Suppressor macrophage treated with lipopolysaccharide for 4 hours (primary cell): ENCODE results near the gene PARVB.

Experiments used
- DNase-seq: peaks from one replicate; pipeline ENCODE4 v3.0.0-alpha.2; 2020

PARVB gene

GRCh38 chr22:44166498-44167276 is 142.6 kb downstream of the PARVB start:
- no peak for DNase-seq

GRCh38 chr22:44167501-44167900 is 143.4 kb downstream of the PARVB start:
- no peak for DNase-seq

DNA sequence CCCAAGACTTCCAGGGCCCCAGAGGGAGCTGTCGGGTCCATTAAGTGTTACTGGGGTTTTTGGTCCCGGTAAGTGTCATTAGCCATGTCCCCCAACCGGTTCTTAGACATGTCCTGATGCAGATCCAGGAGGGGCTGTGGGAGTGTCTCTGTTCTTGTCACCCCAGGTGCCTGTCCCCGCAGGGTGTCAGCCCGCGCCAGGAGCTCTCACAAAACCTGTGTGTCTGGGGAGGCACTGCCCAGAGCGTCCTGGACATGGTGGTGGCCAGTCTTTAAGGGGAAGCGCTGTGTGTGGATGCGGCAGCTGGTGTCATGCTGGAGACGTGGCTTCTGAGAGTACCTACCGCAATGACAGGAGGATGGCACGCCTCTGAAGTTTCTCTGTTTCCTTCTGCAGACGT is 144.1 kb downstream of the PARVB start:
- DNase-seq = no peak

DNA sequence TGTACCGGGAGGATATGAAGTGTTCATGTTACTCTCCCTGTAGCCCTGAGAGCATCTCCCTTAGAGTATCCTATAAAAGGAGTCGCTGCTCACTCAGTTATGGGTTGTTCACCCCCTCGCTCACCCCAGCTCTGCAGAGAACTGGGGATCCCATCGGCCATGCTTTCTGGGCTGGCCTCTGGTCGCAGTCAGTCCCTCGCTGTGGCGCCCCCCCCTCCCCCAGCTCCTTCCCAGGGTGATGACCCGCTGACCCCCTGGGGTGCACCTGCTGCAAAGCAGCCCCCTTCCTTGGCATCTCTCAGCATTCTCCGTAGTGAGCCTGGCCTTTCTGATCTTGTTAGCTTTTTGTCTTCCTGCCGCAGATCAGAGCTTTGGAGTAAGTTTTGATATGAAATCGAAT is 146.4 kb downstream of the PARVB start:
- no peak for DNase-seq

- peak; percentile 85 for DNase-seq
These were observed 147.5 kb downstream of the PARVB start for GRCh38 chr22:44171561-44171960.

GRCh38 chr22:44172370-44173108 is 148.4 kb downstream of the PARVB start:
- DNase-seq = peak; percentile 98

DNA sequence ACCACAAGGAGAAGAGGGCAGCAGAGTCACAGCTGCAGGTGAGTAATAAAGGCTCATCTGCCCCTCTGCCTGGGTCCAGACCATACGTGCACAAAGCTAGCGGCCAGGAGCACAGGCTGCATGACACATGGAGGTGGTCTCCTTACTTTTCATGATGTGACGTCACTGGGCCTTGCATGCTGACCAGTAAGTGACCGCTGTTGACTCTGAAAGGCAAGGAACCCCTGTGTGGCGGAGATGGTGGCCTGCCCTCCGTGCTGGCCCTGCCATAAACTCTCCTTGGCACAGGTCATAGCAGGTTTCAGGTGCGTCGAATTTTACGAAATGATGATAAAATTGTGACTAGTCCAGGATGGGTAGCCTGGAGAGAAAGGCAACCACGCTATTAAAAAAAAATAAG is 149.1 kb downstream of the PARVB start:
- no peak for DNase-seq

DNA sequence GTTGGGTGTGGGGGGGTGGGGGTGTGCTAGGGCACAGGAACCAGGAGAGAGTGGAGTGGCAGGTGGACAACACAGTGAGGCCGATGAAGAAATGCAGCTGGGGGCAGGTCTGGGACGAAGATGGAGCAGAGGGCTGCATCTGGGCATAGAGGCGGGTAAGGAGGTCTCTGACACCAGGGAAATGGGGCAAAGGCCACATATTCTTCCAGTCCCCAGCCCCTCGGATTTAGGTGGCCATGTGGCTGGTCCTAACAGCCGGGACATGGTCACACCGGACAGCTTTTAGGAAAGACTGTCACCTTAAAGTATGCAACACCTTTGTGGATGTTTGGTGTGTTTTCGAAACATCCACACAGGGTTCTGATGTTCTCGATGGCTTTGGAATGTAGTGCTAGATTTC is 151.6 kb downstream of the PARVB start:
- no peak for DNase-seq

DNA sequence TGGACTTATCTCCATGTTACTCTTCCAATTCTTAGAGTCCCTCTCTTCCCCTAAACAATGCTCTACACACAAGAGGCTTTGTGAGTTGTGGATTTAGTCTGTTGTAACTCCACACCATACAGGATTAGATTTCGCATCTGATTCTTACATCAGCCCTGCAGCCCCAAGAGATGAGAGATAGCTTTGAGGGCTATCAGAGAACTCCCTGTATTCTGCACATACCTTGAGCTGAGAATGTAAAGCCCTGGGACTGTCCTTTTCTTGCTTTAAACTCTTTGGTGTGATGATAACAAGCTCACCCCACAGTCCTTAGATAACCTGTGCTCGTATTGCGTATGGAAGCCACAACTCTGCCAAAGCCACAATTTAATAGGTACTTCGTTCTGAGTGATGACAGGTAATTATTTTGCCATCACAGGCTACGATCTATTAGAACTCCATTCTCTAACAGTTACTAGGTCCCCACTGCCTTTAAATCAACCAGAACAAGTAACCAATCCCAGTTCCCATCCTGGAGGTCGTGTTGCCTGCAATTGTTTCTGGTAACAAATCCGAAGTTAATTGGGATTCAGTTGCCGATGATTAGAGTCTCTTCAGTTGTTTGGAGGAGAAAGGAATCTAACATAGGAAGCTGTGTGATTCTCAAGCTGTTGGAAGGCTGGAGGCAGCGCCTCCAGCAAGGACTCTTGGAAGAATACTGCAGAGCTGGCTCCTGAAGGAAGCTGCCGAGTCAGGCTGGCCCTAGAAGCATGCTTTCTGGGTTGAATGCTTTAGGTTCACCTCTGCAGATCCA is 155.3 kb downstream of the PARVB start:
- no peak for DNase-seq

GRCh38 chr22:44179989-44180705 is 156.0 kb downstream of the PARVB start:
- DNase-seq = peak; percentile 15

DNA sequence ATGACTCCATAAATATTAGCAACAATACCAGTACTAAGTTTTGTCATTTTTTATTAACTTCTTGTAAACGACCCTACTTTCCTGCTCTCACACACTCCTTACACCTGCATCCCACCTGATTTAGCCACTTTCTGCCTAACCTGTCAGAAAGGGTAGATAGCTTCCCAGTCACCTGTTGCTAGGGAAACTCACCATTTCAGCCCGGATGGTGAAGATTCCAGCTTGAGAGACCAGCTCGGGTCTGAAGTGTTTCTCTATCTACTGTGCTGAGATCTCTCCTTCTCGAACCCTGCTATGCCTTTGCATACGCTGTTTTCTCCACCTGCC is 156.6 kb downstream of the PARVB start, which contains the start of gene PARVG:
PARVG (plus strand) TSS at position 220 of the 327 bp plus-strand sequence. CDS start 2,405 bp downstream, outside the sequence.
- DNase-seq = peak; percentile 14

- peak; percentile 74 for DNase-seq
These were observed 157.2 kb downstream of the PARVB start for GRCh38 chr22:44181033-44181911.

DNA sequence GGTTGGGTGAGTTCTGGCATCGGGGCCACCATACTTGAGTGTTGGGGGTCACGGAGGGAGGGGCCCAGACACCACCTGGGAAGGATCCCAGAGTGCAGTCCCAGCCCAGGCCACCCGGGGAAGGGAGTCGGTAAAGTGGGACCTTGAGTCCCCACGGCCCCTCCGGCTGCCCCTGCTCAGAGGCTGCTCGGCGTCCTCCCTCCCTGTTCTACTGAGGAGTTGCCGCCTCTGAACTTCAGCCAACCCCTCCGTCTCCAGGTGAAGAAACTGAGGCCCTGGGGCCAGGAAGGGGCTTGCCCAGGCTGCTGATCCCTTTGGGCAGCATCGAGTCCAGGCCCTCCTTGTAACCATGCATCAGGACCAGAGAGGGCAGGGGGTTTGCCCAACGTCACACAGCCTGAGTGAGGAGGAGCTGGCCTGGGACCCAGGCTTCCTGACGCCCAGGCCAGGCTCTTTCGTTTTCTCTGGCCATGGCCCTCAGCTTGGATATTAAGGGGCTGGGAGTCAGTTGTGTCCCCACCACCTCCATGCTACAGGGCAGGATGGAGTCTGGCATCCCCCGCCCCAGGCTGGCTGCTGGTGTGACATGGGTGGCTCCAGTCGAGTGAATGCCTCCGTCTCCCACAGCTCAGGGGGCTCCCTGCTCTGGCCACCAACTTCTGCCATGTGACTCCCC is 157.9 kb downstream of the PARVB start:
- no peak for DNase-seq

DNA sequence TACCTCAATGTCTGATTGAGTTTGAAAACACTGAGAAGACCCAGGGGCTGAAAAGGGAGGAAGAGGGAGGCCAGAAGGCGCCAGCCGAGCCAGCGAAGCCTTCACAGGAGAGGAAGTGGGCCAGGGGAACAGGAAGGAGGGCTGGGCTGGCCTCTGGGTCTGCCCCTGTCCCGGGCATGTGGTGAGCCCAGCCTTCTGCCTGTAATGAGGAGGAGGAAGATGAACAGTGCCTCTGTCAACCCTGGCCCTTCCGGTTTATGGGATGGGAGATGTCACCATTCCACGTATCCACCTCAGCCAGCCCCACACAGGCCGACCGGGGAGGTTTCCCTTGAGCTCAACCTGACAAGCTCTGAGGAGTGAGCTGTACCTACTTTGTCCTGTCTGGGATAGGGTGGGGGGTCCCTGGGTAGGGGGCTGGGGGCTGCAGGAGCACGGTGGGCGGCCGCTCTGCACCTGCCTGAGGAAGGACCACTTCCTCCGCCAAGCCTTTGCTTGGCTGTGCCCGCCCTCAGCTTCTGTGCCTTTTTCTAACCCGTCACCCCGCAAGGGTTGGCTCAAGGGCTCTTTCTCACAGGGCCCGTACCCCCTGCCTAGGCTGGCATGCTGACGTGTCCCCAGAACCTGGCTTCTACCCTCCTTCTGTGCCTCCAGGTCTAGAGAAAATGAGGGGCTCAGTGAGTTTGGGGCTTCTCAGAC is 158.6 kb downstream of the PARVB start:
- DNase-seq = peak; percentile 83

GRCh38 chr22:44183287-44183588 is 159.1 kb downstream of the PARVB start:
- DNase-seq = no peak

- no peak for DNase-seq
These were observed 159.9 kb downstream of the PARVB start for GRCh38 chr22:44184006-44184405.

- no peak for DNase-seq
These were observed 161.4 kb downstream of the PARVB start for GRCh38 chr22:44185237-44186120.

- DNase-seq = no peak
These were observed 162.0 kb downstream of the PARVB start for GRCh38 chr22:44186121-44186510.

DNA sequence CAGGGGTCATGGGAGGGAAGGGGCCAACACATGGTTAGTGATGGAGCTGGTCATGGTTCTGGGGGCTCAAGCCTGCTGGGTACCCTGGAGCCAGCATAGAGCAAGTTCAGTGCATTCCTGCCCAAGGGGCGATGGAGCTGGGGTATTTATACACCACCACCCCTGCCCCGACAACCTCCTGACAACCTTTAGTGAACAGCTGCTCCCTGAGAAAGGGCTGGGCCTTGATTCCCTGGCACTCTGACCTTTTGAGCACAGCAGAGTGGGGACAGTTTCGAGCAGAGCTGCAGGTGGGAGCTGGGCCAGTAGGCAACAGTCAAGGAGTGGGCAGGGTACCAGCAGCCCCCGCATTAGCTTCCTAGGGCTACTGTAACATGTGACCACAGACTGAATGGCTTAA is 162.6 kb downstream of the PARVB start:
- no peak for DNase-seq
